HG02885 (cell line): ENCODE measurements around the gene UBXN7.
"Not testable (repeated sequence)": the region's sequence is repeated elsewhere in the genome, so short reads cannot be mapped to it uniquely, and the experiment has no call there.

Source experiments
- ATAC-seq: cut with Tn5 transposase; IDR thresholded peaks from one replicate; pipeline ENCODE4 v1.9.1; 2021; ENCODE audit warnings: mild to moderate bottlenecking; ENCODE audit not compliant: unreplicated experiment, poor library complexity

Gene UBXN7

GRCh38 chr3:196358540-196358939 lies 73.7 kb downstream of the UBXN7 start:
- ATAC-seq, result not testable (repeated sequence)

DNA sequence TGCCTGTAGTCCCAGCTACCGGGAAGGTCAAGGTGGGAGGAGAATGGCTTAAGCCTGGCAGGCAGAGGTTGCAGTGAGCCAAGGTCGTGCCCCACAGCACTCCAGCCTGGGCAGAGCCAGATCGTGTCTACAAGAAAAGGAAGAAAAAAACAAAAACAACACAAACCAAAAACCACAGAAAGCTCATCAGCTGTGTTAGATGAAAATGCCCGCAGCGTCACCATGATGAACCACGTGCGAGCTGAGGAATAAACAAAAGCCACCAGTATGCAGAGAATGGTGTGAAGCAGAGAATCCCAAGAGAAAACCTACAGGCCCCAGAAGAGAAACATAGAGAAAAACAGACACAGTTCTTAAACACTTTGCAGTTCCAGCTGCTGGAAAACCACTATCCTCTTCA lies 74.3 kb downstream of the UBXN7 start:
- no peak for ATAC-seq

GRCh38 chr3:196356556-196356955 lies 75.7 kb downstream of the UBXN7 start:
- no peak for ATAC-seq

DNA sequence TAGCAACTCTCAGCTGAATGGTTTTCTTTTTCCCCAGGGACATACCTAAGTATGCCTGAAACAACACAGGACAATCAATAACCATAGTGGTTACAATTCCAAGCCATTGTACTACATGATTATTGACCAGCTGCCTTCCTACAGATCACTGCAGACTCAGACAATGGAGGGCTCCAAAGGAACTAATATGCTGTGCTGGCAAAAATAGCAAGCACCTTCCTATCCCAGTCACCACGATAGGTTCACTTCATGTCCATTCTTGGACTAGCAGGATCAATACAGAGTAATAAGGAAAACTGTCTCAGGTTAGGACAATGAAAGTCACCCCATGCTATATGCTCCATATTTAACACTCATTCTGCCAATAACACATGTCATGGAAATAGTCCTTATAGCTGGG lies 76.6 kb downstream of the UBXN7 start:
- ATAC-seq, result no peak

- ATAC-seq, result no peak
These were observed 78.1 kb downstream of the UBXN7 start for GRCh38 chr3:196354132-196354531.

- no peak for ATAC-seq
These were observed 80.7 kb downstream of the UBXN7 start for GRCh38 chr3:196351541-196351940.

GRCh38 chr3:196350067-196350466 lies 82.2 kb downstream of the UBXN7 start:
- no peak for ATAC-seq

DNA sequence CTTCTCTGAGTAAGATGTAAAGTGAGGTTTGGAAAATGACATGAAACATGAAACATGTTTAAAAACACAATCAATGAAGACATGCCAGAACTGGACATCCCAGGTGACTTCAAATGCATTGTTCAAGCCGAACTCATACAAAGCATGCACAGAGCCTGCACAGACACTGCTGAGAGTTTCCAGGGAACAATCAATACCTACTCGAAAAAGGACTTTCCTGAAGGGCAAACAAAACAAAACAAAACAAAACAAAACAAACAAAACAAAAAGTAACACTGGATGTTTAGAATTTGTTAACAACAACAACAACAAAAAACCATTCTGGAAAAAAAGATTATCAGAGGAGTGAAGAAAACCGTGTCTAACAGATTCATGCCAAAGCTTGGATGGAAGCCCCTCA lies 83.5 kb downstream of the UBXN7 start:
- no peak for ATAC-seq

GRCh38 chr3:196344663-196345062 lies 87.6 kb downstream of the UBXN7 start:
- ATAC-seq, result no peak

DNA sequence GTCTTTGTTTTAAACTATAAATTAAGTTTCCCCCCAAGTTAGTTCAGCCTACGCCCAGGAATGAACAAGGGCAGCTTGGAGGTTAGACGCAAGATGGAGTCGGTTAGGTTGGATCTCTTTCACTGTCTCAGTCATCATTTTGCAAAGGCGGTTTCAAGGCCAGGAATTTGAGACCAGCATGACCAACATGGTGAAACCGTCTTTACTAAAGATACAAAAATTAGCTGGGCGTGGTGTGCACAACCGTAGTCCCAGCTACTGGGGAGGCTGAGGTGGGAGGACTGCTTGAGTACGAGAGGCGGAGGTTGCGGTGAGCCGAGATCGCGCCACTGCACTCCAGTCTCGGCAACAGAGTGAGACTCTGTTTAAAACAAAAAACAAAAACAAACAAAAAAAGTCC lies 88.3 kb downstream of the UBXN7 start:
- ATAC-seq, result not testable (repeated sequence)

DNA sequence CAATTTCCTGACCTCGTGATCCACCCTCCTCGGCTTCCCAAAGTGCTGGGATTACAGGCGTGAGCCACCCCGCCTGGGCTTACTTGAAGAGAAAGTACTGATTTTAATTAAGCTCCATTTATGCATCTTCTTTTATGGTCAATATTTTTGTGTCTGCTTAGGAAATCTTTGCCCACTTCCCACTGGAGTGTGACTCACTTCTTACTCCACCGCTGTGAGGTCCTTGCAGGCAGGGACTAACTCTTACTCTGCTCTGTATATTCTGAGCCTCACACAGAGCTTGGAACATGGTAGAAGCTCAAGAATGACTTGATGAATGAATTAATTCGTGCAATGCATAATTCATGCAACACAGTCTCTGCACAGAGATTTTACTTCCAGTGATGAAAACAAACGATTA lies 91.1 kb downstream of the UBXN7 start:
- ATAC-seq, result no peak

GRCh38 chr3:196340466-196340865 lies 91.8 kb downstream of the UBXN7 start:
- ATAC-seq, result no peak

DNA sequence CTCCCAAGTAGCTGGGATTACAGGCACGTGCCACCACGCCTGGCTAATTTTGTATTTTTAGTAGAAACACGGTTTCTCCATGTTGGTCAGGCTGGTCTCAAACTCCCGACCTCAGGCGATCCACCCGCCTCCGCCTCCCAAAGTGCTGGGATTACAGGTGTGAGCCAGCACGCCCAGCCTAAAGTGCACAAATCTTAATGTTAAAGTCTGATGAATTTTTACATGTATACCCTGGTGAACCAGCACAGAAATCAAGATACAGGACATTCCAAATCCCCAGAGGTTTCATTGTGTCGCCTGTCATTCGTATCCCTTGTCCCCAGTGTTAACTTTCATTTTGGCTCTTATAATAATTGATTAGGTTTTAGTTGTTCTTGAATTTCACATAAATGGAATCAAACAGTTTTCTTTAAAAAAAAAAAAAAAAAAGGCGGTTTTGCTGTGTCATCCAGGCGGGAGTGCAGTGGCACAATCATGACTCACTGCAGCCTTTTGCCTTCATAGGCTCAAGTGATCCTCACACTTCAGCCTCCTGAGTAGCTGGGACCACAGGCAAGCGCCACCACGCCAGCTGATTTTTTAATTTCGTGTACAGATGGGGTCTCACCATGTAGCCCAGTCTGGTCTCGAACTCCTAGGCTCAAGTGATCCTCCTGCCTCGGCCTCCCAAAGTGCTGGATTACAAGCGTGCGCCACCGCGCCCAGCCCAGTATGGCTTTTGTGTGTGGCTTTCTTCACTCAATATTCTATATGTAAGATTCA lies 92.6 kb downstream of the UBXN7 start:
- ATAC-seq, result no peak

- no peak for ATAC-seq
These were observed 93.2 kb downstream of the UBXN7 start for GRCh38 chr3:196339044-196339443.

GRCh38 chr3:196336319-196337145 lies 95.7 kb downstream of the UBXN7 start:
- ATAC-seq, result no peak

GRCh38 chr3:196335503-196335948 lies 96.7 kb downstream of the UBXN7 start:
- no peak for ATAC-seq

GRCh38 chr3:196334982-196335381 lies 97.2 kb downstream of the UBXN7 start:
- ATAC-seq, result no peak

GRCh38 chr3:196332168-196332567 lies 100.1 kb downstream of the UBXN7 start:
- no peak for ATAC-seq

DNA sequence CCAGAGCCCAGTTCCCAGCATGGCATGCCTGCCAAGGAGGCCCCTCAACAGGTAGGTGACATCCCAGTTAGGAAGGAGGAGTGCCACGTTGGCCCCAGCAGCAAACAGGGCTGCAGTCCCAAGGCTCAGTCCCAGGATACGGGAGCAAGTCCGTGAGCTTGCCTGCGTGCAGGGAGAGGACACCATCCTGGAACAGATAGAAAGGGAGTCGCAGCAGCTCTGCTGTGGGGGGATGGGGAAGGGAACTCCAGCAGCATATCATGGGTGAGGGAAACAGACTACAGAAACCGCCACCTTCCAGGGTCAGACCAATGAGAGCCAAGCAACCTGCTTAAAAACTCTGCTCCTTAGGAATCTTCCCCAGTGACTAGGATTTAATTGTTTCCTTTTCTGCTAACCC lies 104.8 kb downstream of the UBXN7 start:
- ATAC-seq, result no peak

DNA sequence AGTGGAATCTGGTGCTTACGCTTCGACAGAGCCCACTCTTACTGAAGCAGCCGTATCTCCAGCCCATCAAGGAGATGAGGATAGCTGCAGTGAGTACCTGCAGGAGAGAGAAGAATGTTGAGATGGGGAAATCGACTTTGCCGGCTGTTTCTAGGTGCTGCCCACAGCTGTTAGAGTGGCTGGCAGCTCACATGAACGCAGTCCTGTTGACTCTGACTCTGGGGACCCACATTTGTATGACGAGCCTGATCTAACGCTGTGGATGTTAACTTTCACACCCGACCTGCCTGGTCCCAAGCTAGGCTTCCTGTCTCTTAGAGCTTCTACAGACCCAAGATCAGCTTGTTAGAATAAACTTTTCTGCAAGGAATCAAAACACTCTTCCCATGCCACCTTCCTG lies 105.3 kb downstream of the UBXN7 start:
- no peak for ATAC-seq

- ATAC-seq, result no peak
These were observed 108.5 kb downstream of the UBXN7 start for GRCh38 chr3:196323691-196324090.

DNA sequence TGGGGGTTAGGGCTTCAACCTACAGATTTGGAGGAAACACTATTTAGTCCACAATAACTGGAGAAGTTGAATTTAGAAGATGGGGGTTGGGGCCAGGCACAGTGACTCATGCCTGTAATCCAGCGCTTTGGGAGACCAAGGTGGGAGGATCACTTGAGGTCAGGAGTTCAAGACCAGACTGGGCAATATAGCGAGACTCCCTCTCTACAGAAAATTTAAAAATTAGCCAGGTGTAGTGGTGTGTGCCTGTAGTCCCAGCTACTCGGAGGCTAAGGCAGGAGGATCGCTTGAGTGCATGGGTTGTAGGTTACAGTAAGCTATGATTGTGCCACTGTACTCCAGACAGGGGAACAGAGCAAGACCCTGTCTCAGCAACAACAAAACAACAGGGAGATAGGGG lies 109.2 kb downstream of the UBXN7 start:
- ATAC-seq, result no peak
